ENCODE measurements around the gene NANP. TPM values are rescaled to one million over a fixed set of nuclear protein-coding genes. Genes with fewer than 3 reads are reported as not detected.

Gene NANP
- total and polyA plus RNA-seq, 9 of the 15 experiments (the other 6 are each of a cell fraction or from before 2014, with no cell fraction given) = 5.4 to 8.4 (median 6.9) TPM

GRCh38 chr20:25601659-25602058 lies 22.2 kb downstream of the NANP start:
- Histone ChIP-seq H3K27ac (ENCODE audit: extremely low read depth, low read depth, low read length) (no peak overlapping the region), H3K4me1 (replicated peaks in 1 of 2; ENCODE audit: control insufficient read depth in 2 of 2, insufficient read depth in 2 of 2, low read length in 2 of 2) (peaks cover 2 to 7% of the 10 kb centered on the region in 2 experiments; a peak in 2 of 5 replicates), H3K4me3 (no peak overlapping the region), H3K36me3 (ENCODE audit: control insufficient read depth, insufficient read depth, low read length) (no peaks in the 10 kb centered on the region), H3K9ac (ENCODE audit: insufficient read depth in 1 of 2, low read depth in 2 of 2, low read length in 2 of 2) (no peak overlapping the region), H2AFZ (ENCODE audit: low read depth, low read length) (no peak overlapping the region), H3K9me1 (ENCODE audit: control insufficient read depth, insufficient read depth, low read length) (no peaks in the 10 kb centered on the region), H3K9me3 (replicated peaks; ENCODE audit: control insufficient read depth, insufficient read depth, low read depth, low read length) (no peaks in the 10 kb centered on the region), H4K20me1 (replicated peaks; ENCODE audit: control insufficient read depth, insufficient read depth, low read length) (no peaks in the 10 kb centered on the region), H3K79me2 (ENCODE audit: control insufficient read depth, insufficient read depth, low read length) (no peaks in the 10 kb centered on the region), H3K27me3 (ENCODE audit: control insufficient read depth in 2 of 2, insufficient read depth in 2 of 2, low read length in 2 of 2) (no peaks in the 10 kb centered on the region), H3K4me2 (ENCODE audit: insufficient read depth, low read length) (no peak overlapping the region)
- CTCF ChIA-PET (ENCODE audit: low intra/inter-chr PET ratio) = no interaction called here
- POLR2A ChIA-PET = no interaction called here
- FAIRE-seq = no peak
- no peak for ATAC-seq
- TF ChIP-seq DMBX1 (CRISPR knock-in tag; IDR thresholded peaks at IDR 0.05; ENCODE audit: borderline replicate concordance) (no peak), FOXA1 (IDR thresholded peaks at IDR 0.05; ENCODE audit: borderline replicate concordance) (no peak), ZNF551 (CRISPR knock-in tag; IDR thresholded peaks at IDR 0.05) (no peak), TEAD4 (IDR thresholded peaks at IDR 0.05; ENCODE audit: low read length) (no peak), TEAD4 (CRISPR knock-in tag; IDR thresholded peaks at IDR 0.05; ENCODE audit: borderline replicate concordance) (no peak), SP1 (CRISPR knock-in tag; IDR thresholded peaks at IDR 0.05) (no peak), MCM7 (IDR thresholded peaks at IDR 0.05) (no peak), JUND (IDR thresholded peaks at IDR 0.05; ENCODE audit: borderline replicate concordance, low read depth, low read length) (no peak), JUND (tag; IDR thresholded peaks at IDR 0.05; ENCODE audit: borderline replicate concordance, low read depth, low read length) (no peak), NR1H2 (CRISPR knock-in tag; IDR thresholded peaks at IDR 0.05) (no peak), RCOR1 (IDR thresholded peaks at IDR 0.05; ENCODE audit: borderline replicate concordance in 1 of 2, low read depth in 2 of 2, low read length in 2 of 2) (no peak), MCM2 (IDR thresholded peaks at IDR 0.05; ENCODE audit: low read depth) (no peak), SAP30 (IDR thresholded peaks at IDR 0.05; ENCODE audit: borderline replicate concordance, insufficient read depth, low read depth, low read length, poor library complexity, severe bottlenecking) (no peak), ZNF165 (CRISPR knock-in tag; IDR thresholded peaks at IDR 0.05; ENCODE audit: borderline replicate concordance) (no peak), ARNT (IDR thresholded peaks at IDR 0.05) (no peak)
- 33% methylated on average over 2 of the region's 2 CpGs for WGBS (ENCODE audit: insufficient coverage, low coverage, missing lambda C conversion rate)
- intact Hi-C loops (cut with micrococcal nuclease) = no loop called here
- no peak for DNase-seq (ENCODE audit: extremely low read depth in 1 of 4, low spot score in 3 of 4)
- in situ Hi-C loops (cut with MboI) = no loop called here
- no TSS peak for BruUV-seq (replicated peaks)
